IPS-NIHi7 (cell line): Measurements from ENCODE around the gene FTO.

ENCODE experiments used
- DNase-seq: peaks from one replicate; pipeline ENCODE4 v3.0.0; 2012; ENCODE audit warnings: mixed read lengths; ENCODE audit errors: extremely low spot score

The FTO gene

DNA sequence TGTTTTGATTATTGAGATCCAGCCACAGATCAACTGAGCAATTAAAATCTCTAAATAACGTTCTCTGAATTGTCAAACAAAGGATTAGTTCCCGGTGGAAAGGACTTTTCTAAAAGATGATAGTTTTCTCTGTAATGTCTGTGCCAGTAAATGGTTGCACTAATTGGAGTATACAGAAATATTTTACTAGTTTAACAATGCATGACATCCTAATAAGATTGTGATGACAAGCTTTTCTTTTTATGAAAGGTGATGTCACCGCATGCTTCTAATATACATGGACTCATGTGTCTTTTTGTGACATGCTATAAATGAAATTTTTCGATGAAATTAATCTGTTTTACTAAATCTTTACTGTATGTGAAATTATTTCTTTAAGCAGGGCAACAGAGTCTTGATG lies 371.5 kb downstream of the FTO start:
- no peak for DNase-seq

DNA sequence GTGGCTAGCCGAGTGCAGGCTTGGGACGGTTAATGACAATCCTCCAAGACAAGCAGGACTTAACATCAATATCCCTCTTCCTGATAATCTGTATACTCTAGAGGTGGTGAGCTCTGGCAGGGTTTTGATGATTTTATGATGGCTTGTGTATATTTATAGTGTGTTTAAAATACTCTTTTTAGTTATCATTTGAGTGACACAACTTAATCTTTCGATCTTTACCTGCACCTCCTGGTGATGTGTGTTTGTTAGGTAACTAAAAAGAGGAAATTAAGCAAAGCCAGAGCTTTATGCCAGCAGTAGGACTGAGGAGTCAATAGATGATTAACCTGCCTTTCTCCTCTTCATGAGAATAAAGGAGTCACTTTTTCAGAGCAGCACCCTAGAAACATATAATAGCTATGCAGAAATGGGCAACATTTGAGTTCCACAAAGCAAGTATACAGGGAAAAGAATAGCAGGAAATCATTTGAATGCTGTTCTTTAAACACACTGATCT lies 372.1 kb downstream of the FTO start:
- no peak for DNase-seq

DNA sequence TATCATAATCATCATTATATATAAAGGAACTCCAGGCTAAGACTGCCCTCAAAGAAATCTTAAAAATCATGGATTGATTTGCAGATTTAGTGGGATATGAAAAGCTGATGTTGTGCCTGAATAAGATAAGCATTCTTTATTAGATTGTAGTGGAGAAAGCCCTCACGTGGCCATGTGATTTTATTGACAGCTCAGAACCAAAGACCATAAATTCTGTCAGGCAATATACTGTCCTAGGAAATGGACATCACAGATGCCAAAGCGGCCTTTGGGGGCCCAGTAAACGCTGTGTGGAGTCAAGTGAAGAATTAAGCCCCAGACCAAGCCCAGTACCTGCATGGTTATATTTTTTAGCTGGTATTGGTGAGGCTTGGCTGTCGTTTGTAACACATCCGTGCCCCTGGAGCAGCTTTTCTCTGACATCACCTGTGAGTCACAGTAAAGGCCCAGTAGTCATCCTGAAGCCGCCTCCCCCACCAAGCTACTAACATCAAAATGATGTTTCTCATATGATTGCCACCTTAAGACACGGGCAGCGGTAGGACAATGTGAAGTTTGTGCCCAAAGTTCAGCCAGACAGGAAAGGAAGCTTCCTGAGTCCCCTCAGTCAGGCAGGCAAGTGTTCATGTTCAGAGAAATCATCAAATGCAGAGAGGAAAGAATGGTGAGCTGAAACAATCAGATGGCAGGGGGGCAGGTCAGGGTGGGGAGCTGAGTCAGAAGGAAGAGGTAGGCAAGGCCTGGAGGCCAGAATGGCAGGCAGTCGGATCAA lies 373.3 kb downstream of the FTO start:
- no peak for DNase-seq

DNA sequence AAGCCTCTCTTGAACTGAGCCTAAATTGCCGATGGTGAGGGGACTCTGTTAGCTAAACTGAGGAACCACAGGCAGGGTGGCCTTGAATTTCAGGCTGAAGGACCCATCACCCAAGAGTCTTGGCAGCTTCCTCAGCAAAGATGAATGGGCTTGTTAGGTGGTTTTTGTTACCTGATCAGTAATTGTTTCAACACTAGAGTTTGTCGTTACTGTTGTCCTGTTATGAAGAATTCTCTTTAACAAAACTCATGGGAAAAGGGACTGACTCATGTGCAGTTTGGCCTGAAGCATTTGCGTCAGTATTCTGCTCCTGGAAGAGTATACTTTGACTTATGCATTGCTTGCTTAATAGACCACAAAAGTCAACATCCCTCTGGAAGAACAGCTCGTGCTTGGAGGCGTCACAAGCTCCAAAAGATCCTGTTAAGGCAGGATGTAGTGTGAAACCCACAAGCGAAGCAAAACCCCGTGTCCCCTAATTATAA lies 376.6 kb downstream of the FTO start:
- DNase-seq, result no peak

DNA sequence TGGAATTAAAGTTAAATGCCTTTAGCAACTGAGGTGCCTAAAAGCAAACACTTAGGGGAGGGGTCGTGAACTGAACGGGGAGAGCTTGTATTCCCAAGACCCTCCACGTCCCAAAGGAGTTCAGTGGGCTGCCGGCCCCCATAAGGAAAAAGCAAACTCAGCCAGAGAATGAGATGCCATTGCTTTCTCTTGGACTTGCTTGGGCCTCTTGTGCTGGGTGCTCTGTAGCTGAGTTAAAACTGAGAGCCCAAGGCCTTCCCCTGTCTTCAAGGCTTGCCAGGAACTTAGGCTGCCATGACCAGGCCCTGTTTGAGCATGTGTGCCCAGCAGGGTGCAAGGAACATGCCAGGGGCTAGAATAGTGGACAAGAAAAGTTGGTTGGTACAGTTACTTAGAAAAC lies 382.8 kb downstream of the FTO start:
- no peak for DNase-seq

DNA sequence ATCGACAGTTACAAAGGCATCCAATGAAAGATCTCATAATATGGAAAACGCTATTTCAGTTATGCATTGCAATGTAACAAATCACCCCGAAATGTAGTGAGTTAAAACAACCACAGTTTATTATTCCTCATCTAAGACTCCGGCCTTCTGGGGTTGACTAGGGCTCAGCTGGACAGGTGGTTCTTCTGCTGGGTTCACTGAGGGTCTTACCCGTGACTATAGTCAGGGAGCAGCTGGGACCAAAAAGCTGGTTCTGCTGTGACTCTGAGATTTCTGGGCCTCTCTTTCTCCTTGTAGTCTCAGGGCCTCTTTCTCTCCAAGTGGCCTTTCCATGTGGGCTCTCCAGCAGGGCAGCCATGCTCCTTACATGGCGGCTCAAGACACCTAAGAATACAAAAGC lies 386.6 kb downstream of the FTO start:
- DNase-seq, result no peak

DNA sequence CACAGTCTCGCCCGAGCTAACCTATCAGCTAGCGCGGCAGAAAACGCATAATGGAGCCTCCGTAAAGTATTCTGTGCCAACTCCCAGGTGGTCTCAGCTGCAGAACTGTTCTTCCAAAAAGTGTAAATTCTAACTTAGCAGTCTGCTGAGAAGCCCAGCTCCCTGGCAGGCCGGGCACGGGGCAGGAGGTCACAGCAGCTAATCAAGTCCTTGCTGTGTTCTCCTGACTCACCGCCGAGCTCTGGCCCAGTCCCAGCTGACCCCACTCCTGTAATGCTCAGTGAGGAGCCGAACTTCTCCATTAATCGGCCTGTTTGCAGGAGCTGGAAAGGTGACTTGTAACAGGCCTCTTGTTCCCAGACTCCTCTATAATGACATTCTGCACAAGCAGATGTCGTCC lies 389.3 kb downstream of the FTO start:
- no peak for DNase-seq

DNA sequence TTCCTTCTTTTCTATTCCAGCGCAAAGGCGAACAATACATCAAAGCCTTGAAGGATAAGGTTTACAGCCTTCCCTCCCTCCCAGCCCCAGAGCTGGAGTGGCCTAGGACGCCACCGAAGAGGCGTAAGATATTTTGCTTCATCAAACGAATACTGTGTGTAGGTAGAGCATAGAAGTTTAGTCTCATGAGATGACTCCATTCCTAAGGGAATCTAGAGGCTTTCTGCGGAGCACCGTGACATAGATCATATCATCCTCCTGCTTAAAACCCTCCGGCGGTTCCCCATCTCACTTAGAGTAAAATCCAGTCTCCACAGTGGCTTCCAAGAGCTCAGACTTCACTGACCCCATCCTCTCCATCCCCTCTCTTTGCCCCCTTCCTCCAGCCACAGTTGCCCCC lies 390.7 kb downstream of the FTO start:
- no peak for DNase-seq

DNA sequence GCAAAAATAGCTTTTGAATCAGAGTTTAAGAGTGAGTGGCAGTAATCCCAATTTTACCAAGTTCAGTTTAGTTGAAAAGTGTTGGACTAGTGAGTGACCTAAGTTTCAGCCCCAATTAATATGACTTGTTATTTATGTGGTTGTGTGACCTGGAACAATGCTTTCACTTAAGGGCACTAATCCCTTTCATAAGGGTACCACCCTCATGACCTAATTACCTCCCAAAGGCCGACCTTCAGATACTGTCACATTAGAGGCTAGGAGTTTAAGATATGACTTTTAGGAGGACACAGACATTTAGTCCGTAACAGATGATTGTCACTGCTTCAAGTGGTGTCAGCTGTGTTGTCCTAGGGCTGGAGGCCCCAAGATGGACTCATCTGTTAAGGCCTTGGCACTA lies 392.7 kb downstream of the FTO start:
- no peak for DNase-seq

DNA sequence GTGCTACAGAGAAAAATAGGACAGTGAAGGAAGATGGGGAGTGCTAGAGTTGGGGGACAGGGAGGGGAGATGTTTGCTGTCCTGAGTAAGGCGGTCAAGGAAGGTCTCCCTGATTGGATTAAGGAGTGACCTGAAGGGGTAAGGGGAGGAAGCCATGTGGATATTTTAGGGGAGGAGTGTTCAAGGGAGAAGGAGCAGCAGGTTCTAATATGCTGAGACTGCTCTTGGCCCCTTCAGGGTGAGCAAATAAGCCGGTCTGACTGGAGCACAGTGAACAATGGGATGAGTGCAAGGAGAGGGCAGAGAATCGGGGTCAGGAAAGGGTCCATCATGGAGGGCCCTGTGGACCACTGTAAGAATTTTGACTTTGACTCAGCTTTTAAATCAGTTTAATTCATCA lies 393.8 kb downstream of the FTO start:
- no peak for DNase-seq

DNA sequence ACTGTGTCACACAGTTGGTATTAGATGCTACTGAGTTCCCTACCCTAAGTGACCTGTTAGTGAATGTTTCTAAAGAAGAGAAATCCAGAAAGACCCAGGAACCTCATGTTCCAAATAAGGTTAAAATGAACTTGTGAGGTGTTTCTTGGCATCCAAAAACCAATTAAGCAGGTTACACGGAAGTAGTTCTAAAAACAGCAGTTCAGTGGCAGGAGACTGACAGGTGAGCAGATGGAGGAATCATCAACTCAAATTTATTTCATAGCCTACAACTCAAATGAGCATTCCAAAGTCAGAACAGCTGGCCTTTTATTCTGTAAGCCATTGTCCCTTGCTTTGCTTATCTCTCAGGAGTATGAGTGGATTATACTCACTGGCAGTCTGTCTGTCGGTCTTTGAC lies 394.3 kb downstream of the FTO start:
- DNase-seq, result no peak

DNA sequence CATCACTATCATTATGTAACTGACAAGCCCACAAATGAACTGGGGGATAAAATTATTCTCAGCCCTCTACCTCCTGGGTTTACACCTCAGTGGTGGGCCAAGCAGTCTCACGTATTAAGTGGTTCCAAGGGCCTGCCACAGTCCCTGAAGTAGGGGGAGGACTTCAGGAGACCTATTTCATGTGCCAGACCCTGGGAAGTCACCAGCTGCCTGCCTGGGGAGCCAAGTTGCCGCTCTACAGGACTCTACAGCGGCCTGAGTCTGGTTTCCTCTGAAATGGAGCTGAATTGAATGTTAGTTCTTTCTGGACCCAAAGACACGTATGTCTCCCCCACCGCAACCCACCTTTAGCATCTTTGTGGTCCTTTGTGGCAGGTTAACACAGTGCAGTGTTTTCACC lies 395.7 kb downstream of the FTO start:
- no peak for DNase-seq

DNA sequence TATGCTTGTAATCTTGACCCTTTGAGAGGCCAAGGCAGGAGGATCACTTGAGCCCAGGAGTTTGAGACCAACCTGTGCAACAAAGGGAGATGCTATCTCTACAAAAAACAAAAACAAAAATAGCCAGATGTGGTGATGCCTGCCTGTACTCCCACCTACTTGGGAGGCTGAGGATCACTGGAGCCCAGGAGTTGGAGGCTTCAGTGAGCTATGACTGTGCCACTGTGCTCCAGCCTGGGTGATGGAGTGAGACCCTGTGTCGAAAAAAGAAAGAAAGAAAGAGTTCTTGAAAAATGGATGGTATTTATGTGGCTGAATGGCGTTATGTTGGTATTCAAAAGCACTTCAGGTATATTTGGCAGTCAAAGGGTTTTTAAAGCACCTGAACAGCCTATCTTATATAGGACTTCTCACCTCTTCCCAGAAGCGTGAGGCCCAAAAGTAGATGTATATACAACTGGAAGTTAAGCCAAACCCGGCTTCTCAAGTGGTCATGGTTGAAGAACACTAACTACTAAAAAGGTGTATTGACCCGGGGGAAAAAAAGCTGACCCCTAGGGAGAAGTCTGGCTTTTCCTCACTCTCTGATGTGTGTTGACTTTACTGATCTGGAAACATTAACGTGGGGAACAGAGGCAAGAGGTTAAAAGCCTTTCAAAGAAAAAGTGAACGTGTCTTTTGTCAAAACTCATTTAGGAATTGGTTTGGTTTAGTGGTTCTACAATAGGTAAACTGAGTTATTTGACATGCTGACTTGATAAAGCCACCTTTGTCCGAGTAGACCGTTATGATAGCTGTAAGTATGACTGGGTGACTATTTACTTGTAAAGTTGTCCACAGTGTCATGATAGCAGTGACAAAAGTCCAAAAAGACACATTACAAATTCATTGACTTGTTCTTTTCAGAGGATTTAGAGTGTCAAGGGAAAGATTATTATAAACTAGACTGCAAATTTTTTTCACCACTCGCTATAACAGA lies 399.2 kb downstream of the FTO start:
- DNase-seq, result no peak

DNA sequence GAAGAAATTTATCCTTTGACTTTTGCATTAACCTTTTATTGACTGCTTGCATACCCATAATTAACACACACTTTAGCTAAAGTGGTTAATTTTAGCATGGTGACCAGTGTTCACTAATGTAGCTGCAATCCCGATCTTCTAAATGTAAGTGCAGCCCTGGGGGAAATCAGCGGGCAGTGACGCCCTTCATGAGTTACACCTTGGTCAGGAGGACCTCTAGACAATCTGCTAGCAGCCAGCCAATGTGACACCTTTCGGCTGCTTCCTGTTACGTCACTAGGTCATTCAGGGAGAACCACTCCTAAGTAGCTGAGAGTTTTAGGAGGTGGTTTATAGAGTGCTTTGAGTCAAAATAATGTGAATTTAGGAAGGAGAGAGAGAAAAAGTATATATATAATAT lies 402.1 kb downstream of the FTO start:
- DNase-seq, result no peak

DNA sequence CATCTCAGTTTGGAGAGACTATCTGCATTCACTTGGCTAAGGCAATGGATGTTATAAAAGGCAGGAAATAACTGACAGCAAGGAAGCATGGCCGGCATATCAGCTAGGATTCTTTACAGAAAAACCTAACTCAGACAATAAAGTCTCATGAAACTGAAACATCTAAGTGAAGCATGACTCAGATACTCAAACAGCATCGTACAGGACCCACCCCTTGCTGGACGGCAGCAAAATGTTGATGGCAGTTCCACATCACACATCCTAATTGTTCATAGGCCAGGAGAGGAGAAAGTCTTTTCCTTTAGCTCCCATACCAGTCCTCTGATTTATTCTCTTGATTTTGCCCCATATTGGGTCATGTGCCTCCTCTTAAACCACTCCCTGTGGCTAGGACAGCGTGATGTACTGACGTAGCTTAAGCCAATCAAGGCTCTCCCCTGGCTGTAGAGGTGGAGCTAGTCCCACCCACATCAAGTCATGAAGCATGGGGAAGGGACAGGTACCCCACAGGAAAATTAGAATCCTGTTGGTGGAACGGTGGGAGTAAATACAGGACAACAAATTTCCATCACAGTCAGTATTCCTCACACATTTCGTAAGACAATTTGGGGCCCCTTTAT lies 403.7 kb downstream of the FTO start:
- DNase-seq, result no peak

DNA sequence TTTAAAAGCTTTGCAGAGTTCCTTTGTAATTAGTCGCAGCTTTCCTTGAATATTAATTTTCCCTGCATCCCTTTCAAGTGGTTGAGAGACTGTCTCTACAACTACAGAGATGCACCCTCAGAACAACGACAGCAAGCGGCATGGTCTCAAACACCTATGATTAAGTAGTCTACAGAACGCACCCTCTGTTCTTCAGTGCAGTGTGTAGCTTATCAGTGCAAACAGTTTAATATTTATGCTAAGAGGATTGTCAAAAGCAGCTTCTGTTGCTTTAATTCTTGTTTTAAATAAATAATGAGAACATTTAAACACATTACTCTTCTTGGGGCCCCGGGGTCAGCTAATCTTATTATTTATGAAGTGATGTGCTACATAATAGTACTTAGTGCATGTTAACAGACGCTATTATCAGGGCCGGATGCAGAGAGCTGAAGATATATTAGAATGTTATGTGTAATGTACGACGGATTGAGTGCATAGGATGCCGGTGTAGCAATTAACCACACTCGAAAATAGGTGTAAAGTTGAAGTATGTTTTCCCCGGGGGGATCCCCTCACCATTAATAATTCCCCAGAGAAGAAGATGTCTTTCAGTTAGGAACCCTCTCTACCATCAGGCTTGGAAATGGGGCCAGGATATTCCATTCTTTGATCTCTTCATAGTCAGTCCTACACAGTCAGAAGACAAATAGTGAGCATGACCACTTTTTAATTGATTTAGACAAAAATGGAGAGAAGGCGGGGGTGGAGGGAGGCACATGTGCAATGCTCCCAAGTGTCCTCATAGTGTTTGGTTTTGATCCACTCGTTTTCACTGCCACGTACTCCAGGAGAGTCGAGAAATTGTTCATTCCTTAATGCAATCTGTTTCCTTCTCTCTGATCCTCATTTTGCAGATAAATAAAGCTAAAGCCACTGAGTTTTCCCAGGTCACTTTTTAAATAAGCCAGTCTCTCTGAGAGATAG lies 406.3 kb downstream of the FTO start:
- no peak for DNase-seq

DNA sequence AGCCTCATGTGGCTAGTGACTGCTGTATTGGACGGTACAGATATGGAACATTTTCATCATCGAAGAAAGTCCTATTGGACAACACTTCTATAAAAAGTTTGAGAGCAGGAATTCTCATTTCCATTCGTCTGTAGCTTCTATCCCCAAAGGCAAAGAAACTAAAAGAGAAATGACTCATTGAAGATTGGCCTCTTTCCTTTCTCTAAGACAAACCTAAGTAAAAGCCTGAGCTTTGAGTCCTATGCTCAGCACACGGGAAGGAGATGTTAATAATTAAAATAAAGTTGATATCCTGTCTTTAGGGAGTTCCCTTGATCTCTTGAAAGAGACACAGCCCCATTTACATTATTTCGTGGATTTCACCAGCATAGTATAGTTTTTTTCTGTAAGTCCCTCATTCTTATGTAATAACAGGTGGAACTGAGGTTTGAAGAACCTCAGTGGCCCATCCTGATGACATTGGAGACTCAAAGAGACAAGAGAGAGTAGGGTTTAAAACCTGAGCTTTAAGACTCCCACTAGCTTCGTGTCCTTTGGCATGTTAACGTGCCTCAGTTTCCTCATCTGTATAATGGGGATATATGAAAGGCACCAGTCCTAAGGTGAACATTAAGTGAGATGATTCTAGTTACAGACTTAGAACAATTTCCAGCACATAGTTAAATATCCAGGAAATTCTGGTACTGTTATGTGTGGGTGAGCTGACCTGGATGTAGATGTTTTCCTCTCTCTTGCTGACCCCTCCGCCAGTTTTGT lies 408.7 kb downstream of the FTO start:
- no peak for DNase-seq

DNA sequence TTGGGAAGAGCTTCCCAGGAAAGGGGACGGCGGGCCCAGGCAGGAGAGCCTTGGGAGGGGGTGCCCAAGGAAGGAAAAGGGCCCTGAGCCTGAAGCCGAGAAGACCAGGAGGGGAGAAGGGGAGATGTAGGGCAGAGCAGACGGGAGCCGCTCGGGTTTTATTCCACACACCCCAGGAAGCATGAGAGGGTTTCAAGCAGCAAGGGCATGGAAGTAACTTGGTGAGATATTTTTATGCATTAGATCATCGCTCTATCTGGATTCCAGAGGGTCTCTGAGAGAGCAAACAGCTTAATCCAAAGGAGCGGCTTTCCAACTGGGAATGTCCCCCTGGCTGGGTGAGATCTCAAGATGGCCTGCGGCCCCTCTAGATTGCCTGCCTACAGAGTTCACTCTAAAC lies 411.6 kb downstream of the FTO start:
- DNase-seq, result no peak

DNA sequence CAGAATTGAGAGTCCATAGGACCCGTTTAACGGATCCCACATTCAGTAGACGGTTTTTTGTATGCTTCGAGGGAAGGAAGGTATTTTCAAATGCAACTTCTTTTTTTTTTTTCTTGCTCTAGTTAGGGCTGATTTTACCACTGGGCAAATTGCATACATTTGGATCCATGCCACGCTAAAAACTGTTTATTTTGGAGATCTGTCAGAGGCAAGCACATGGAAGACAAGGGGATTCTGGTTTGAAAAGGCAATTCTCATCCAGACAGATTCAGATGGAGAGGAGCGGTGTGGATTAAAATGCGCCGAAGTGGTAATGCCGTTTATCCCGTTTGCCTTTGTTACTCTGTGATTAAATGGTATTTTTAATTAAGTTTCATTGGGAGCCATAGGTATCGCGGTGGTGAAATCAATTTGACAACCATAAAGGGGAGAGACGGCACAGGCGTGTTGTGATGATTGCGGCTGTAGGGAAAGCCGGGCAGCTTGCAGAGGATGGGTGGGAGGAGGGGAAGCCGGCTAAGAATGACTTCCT lies 412.2 kb downstream of the FTO start:
- DNase-seq, result no peak

DNA sequence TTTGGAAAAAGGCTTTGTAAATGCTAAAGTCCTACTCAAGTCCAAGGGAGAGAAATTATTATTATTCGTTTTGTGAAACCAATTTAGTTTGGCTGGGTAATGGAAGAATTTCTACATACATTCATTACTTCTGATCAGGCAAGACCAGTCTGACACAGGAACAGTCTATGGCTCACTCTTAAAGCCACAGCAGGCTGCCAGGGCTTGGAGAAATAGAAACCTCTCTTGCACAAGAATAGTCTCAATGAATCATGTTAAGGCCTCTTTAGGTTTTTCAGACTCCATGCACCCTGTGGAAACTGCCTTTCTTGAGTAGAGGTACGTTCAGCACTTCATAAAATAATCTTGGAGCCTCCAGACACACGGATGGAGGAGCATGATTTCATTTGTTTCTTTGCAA lies 414.9 kb downstream of the FTO start:
- no peak for DNase-seq
